Central memory CD4-positive, alpha-beta T cell (primary cell): ENCODE results near the gene E2F2.
"Not testable (repeated sequence)": the region's sequence is repeated elsewhere in the genome, so short reads cannot be mapped to it uniquely, and the experiment has no call there.

Source experiments
- DNase-seq: peaks from one replicate; pipeline ENCODE4 v3.0.0; 2022

Gene E2F2

DNA sequence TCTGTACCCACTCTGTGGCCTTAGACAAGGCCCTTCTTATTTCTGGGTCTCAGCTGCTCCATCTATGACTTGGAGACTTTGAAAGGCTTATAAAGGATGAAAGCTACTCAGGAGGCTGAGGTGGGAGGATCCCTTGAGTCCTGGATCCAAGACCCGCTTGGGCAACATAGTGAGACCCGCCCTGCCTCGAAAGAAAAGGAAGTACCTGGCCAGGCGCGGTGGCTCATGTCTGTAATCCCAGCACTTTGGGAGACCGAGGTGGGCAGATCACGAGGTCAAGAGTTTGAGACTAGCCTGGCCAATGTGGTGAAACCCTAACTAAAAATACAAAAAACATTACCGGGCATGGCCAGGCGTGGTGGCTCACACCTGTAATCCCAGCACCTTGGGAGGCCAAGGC lies 14.8 kb upstream of the E2F2 start:
- no peak for DNase-seq

GRCh38 chr1:23544444-23545389 lies 13.7 kb upstream of the E2F2 start:
- peak; percentile 46 for DNase-seq

GRCh38 chr1:23543707-23544443 lies 12.8 kb upstream of the E2F2 start:
- no peak for DNase-seq

DNA sequence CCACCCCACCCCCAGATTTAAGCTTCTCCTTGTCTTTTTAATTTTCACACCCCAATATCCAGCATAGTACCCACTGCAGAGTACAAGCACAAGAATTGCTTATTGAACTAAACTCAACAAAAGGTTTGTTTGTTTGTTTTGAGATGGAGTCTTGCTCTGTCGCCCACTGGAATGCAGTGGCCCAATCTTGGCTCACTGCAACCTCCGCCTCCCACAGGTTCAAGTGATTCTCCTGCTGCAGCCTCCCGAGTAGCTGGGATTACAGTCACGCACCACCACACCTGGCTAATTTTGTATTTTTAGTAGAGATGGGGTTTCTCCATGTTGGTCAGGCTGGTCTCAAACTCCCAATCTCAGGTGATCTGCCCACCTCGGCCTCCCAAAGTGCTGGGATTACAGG lies 11.9 kb upstream of the E2F2 start:
- DNase-seq: not testable (repeated sequence)

- DNase-seq: peak; percentile 91
Observed at GRCh38 chr1:23539698-23540266, 8.7 kb upstream of the E2F2 start.

DNA sequence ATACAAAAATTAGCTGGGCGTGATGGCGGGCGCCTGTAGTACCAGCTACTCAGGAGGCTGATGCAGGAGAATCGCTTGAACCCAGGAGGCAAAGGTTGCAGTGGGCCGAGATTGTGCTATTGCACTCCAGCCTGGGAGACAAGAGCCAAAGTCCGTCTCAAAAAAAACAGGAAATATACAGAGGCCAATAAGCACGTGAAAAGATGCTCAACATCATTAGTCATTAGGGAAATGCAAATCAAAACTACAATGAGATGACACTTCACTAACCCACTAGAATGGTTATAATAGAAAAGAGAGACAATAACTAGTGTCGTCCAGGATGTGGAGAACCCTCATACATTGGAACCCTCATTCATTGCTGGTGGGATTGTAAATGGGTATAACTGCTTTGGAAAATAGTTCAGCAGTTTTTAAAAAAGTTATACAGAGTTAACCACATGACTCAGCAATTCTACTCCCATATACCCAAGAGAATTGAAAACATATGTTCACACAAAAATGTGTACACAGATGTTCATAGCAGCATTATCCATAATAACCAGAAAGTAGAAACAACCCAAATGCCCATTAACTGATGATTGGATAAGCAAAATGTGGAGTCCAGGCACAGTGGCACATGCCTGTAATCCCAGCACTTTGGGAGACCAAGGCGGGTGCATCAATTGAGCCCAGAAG lies 6.4 kb upstream of the E2F2 start:
- DNase-seq: no peak

DNA sequence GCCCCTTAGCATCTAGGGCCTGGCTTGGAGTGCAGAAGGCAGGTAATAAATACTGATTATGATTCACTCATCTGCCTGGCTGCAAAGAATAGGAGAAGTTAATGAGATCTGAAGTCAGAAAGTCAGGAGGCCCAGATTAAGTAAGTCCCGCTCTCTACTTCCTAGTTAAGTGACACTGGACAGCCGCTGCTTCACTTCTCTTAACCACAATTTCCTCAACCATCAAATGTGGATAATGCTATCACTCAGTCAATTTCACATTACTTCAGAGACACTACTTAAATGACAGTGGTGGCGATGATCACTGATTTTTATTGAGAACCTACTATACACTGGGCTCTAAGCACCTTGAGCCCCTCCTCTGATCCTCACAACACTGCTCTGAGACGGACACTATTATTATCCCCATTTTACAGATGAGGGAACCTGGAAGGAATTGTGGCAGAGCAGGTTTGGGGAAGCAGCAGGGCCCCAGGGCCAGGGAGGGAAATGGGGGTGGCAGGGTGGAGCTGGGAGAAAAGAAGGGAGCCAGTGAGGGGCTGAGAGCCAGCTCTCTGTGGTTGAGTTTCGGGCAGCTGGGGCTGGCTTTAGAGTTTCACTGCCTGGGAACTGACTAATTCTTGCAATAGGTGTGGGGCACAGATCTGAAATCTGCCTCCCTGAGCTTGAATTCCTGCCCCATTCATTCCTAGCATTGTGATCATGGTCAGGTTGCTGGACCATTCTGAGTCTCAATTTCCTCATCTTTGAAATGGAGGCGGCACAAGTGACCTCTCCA lies 2.4 kb upstream of the E2F2 start:
- DNase-seq: no peak

- DNase-seq: no peak
Observed at GRCh38 chr1:23531562-23532094, 595 bp upstream of the E2F2 start.

- no peak for DNase-seq
Observed at GRCh38 chr1:23530087-23530746, 816 bp downstream of the E2F2 start.

GRCh38 chr1:23529146-23530086 lies 1.6 kb downstream of the E2F2 start:
- DNase-seq: no peak

- DNase-seq: peak; percentile 77
Observed at GRCh38 chr1:23528250-23528978, 2.6 kb downstream of the E2F2 start.

DNA sequence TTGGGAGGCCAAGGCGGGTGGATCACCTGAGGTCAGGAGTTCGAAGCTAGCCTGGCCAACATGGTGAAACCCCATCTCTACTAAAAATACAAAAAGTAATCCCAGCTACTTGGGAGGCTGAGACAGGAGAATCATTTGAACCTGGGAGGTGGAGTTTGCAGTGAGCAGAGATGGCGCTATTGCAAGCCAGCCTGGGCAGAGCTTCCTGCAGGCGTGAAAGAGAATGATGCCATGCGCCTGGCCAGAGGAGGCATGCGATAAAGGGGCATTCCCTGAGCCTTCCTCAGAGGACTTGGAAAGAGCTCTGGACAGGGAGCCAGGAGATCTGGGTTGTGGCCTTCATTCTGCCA lies 3.2 kb downstream of the E2F2 start:
- no peak for DNase-seq

DNA sequence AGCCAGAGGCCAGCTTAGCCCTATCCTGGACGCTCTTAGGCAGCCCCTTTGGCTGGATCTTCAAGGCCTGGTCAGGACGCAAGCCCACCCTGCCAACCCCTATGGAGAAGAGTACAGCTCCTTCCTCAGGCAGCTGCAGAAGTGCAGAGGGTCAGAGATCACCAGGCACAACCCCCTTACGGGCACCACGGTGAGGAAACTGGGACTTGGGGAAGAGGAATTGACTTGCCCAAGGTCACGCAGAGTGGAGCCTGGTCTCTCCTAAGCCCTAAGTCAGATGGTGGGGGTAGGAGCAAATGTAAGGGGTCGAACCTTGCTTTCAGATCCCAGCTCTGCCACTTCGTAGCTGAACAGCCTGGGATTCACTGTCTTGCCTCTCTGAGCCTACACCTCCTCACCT lies 3.7 kb downstream of the E2F2 start:
- no peak for DNase-seq

DNA sequence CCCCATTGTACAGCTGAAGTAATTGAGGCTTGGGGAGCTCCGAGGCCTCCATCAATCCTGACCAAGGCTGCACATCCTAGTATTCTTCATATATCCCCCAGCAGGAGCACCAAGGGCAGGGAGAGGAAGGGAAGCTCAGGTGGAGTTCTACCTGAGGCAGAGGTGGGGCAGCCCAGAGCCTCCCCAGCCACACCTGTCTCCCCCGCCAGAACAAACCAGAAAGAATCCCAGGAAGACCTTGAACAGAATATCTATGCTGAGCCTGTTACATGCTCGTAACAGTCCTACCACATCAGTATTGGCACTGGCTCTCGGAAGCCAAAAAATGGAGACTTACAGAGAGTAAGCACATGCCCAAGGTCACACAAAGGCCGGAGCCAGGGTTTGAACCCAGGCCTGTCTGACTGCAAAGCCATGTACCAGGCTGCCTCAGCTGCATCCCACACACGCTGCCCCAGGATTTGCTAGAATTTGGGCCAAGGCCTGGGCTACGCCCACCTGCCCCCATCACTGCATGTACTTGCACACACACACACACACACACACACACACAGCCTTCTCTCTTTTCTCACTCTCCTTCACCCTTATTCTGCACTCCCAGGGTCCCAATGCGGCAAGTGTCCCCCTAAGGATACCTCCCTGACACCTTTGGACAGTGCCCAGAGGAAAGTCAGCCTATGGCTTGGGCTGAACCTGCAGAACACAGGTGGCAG lies 4.5 kb downstream of the E2F2 start:
- no peak for DNase-seq

- no peak for DNase-seq
Observed at GRCh38 chr1:23525558-23526250, 5.3 kb downstream of the E2F2 start.

DNA sequence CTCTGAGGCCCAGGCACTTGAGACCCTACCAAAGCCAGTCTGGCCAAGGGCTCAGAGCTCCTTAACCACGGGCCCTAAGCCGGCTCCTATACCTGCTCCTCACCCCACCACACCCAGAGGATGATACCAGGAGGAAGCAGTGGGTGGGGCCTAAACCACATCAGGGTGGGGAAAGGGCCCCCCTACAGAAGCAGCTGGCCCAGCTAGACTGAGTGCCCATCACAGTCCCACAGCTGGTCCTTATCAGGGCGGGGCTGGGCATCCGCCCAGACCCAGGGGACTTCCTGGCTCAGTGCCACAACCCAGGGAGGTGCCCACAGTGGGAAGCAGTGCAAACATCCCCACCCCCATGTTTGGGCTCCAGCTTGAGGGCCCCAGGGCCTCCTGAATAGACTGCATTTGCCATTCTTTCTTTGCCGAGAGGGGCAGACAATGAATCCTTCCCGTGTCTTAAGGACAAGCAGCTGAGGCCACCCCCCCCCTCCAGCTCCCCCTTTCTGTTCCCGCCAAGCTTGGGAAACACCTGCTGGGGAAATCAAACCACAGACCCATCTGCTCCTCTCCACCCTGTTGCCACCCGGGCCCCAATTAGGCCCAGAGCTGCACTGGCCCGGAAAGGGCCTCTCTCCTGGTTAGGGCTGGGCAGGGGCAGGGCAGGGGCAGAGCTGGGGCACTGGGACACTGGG lies 6.2 kb downstream of the E2F2 start:
- DNase-seq: peak; percentile 28

DNA sequence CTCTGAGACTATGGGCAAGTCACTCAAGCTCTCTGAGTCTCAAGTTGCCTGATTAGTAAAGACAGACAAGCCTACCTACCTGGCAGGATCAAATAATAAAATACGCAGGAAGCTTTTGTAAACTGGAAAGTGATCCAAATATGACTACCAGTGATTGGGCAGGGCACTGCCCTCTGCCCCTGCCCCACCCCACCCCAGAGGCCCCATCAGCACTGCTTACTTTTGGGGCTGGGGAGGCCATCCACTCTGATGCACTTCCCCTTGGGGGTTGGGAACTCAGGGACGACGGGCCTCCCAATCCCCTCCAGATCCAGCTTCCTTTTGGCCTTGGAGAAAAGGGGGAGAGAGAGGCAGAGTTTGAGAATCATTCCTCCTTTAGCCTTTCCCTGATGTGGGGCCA lies 6.9 kb downstream of the E2F2 start:
- no peak for DNase-seq
